ENCODE data around the gene FAM83E. TPM values are rescaled to one million over a fixed set of nuclear protein-coding genes. Genes with fewer than 3 reads are reported as not detected.

The FAM83E gene
- polyA plus RNA-seq, 3 donors, result not detected

GRCh38 chr19:48633148-48634035 lies 18.5 kb upstream of the FAM83E start:
- DNase-seq, result peak in 1 of 3 donors; percentile 32
- peak overlapping the region in 1 of 2 donors; percentile 75 for H3K4me3 Mint-ChIP-seq
- H3K4me3 ChIP-seq (replicated peaks in 1 of 3; ENCODE audit: low read depth in 2 of 3, low read length in 3 of 3), result peak overlapping the region in 1 of 3 experiments; percentile 84

More at GRCh38 chr19:48633148-48634035, 18.5 kb upstream of the FAM83E start:
- peaks cover 0 to 2% (median 1%) of the 10 kb centered on the region in 3 donors for H3K27me3 Mint-ChIP-seq (ENCODE audit: low read depth in 3 of 3)
- H3K4me2 ChIP-seq (replicated peaks; ENCODE audit: extremely low read depth, low read length, poor library complexity, severe bottlenecking), result peak overlapping the region; percentile 93
- H3K9ac ChIP-seq (ENCODE audit: insufficient read depth, low read length, poor library complexity, severe bottlenecking), result no peak overlapping the region
- H3K79me2 ChIP-seq (ENCODE audit: insufficient read depth, low read length), result peaks cover 37% of the 10 kb centered on the region
- TF ChIP-seq CTCF (IDR thresholded peaks at IDR 0.05), result no peak
- H3K36me3 ChIP-seq (replicated peaks in 1 of 2; ENCODE audit: control insufficient read depth in 1 of 2, insufficient read depth in 2 of 2, low read length in 2 of 2), result peaks cover 21 to 35% of the 10 kb centered on the region in 2 donors
- peaks cover 57% of the 10 kb centered on the region for H3K4me1 Mint-ChIP-seq
- peak overlapping the region; percentile 81 to 95 (median 88) for H3K27ac Mint-ChIP-seq
- peaks cover 21 to 31% of the 10 kb centered on the region in 2 donors for H3K36me3 Mint-ChIP-seq
- peak overlapping the region; percentile 35 to 96 for H3K27ac ChIP-seq (ENCODE audit: low read depth in 1 of 2, low read length in 2 of 2)
- peaks cover 35% of the 10 kb centered on the region for H4K20me1 ChIP-seq (ENCODE audit: insufficient read depth, low read length)
- intact Hi-C loops (cut with micrococcal nuclease), result loop anchor here (2.0 to 10.0 kb wide), 3 partner anchors 15 to 331 kb away; partner anchors contain the start of genes RPL18 (in 2 of the 2), SPHK2 (in 2 of the 2), EMP3 (in 1 of the 2) and FTL (in 1 of the 2)
- no peaks in the 10 kb centered on the region for H3K9me3 ChIP-seq (replicated peaks in 1 of 2; ENCODE audit: control insufficient read depth in 1 of 2, insufficient read depth in 1 of 2, low read length in 2 of 2)
- H2AFZ ChIP-seq (ENCODE audit: insufficient read depth, low read depth, low read length, poor library complexity, severe bottlenecking), result no peak overlapping the region
- 71% methylated on average over 8 of the region's 22 CpGs for WGBS (ENCODE audit: insufficient coverage)
- no peaks in the 10 kb centered on the region for H3K27me3 ChIP-seq (ENCODE audit: control insufficient read depth in 2 of 2, insufficient read depth in 2 of 2, low read length in 2 of 2)
- H3K4me1 ChIP-seq (ENCODE audit: control insufficient read depth in 1 of 2, insufficient read depth in 2 of 2, low read length in 2 of 2), result peaks cover 73 to 98% of the 10 kb centered on the region in 2 donors
- peaks cover 0 to 3% (median 0%) of the 10 kb centered on the region in 7 donors for H3K9me3 Mint-ChIP-seq
